ENCODE measurements around the gene SMPDL3B.

DNA sequence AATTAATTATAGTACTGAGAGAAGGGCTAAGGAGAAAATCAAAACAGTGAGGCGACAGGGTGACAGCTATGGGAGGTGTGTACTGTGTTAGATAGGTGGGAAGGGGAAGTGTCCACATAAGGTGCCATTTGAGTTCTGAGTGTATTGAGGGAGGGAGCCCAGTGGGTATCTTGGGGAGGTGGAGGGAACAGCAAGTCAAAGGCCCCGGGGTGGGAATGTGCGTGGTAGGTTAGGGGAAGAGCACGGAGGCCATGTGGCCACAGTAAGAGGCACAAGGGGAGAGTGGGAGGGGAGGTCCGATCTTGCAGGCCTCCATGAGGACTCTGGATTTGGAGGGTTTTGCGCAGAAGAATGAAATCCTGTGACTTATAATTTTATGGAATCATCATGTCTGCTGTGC lies 22.0 kb downstream of the SMPDL3B start:
- TF ChIP-seq, protein P1, sequence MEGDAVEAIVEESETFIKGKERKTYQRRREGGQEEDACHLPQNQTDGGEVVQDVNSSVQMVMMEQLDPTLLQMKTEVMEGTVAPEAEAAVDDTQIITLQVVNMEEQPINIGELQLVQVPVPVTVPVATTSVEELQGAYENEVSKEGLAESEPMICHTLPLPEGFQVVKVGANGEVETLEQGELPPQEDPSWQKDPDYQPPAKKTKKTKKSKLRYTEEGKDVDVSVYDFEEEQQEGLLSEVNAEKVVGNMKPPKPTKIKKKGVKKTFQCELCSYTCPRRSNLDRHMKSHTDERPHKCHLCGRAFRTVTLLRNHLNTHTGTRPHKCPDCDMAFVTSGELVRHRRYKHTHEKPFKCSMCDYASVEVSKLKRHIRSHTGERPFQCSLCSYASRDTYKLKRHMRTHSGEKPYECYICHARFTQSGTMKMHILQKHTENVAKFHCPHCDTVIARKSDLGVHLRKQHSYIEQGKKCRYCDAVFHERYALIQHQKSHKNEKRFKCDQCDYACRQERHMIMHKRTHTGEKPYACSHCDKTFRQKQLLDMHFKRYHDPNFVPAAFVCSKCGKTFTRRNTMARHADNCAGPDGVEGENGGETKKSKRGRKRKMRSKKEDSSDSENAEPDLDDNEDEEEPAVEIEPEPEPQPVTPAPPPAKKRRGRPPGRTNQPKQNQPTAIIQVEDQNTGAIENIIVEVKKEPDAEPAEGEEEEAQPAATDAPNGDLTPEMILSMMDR (IDR thresholded peaks at IDR 0.05) = no peak
- no peak for TF ChIP-seq POLR2A (IDR thresholded peaks at IDR 0.05)
- no peak for TF ChIP-seq POLR2AphosphoS5 (IDR thresholded peaks at IDR 0.05)

All from upper lobe of left lung (tissue), 4 donors.